PFSK-1 (cell line): ENCODE results near the gene BPIFB2.

ENCODE experiments used
- FOXP2 ChIP-seq: optimal IDR thresholded peaks from 2 replicates; pipeline ENCODE3; 2011; ENCODE audit warnings: borderline replicate concordance, control low read depth, inconsistent platforms; ENCODE audit not compliant: insufficient read depth; ENCODE audit errors: extremely low read length, extremely low read depth
- POLR2AphosphoS5 ChIP-seq: IDR thresholded peaks from 2 replicates; pipeline ENCODE4 v1.6.1; 2012; ENCODE audit warnings: low read depth, mild to moderate bottlenecking, control low read depth, low read length, moderate library complexity
- REST ChIP-seq, 2 experiments: IDR thresholded peaks; 2 replicates each; pipeline versions ENCODE4 v1.6.1 to v1.8.0; 2011 to 2012; ENCODE audit warnings: low read depth in 2 of 2, low read length in 2 of 2, control low read depth in 1 of 2, inconsistent platforms in 1 of 2, mild to moderate bottlenecking in 1 of 2, moderate library complexity in 1 of 2; ENCODE audit not compliant: insufficient read depth in 1 of 2
- SIN3A ChIP-seq: IDR thresholded peaks from 2 replicates; pipeline ENCODE4 v1.6.1; 2012; ENCODE audit warnings: mild to moderate bottlenecking, low read length, moderate library complexity, borderline replicate concordance; ENCODE audit not compliant: insufficient read depth
- TAF1 ChIP-seq: IDR thresholded peaks from 2 replicates; pipeline ENCODE4 v1.6.1; 2012; ENCODE audit warnings: low read length, control low read depth, borderline replicate concordance; ENCODE audit not compliant: insufficient read depth

Gene BPIFB2

GRCh38 chr20:33068251-33068939, 60.9 kb downstream of the BPIFB2 start:
- no peak for TF ChIP-seq REST (IDR thresholded peaks at IDR 0.05; ENCODE audit: insufficient read depth in 1 of 2, low read depth in 2 of 2, low read length in 2 of 2)
- TF ChIP-seq SIN3A: no peak
- TF ChIP-seq POLR2AphosphoS5: no peak

- TF ChIP-seq SIN3A (no peak), POLR2AphosphoS5 (no peak), REST (IDR thresholded peaks at IDR 0.05; ENCODE audit: insufficient read depth in 1 of 2, low read depth in 2 of 2, low read length in 2 of 2) (no peak), TAF1 (no peak), FOXP2 (no peak)
Observed at GRCh38 chr20:33069673-33070072, 62.2 kb downstream of the BPIFB2 start.

- TF ChIP-seq REST (IDR thresholded peaks at IDR 0.05; ENCODE audit: insufficient read depth in 1 of 2, low read depth in 2 of 2, low read length in 2 of 2) (no peak), POLR2AphosphoS5 (no peak), SIN3A (no peak), TAF1 (no peak), FOXP2 (no peak)
Observed at GRCh38 chr20:33070111-33071053, 62.9 kb downstream of the BPIFB2 start.

GRCh38 chr20:33071198-33071597, 63.7 kb downstream of the BPIFB2 start:
- no peak for TF ChIP-seq FOXP2
- TF ChIP-seq SIN3A: no peak
- no peak for TF ChIP-seq POLR2AphosphoS5
- no peak for TF ChIP-seq TAF1
- TF ChIP-seq REST (IDR thresholded peaks at IDR 0.05; ENCODE audit: insufficient read depth in 1 of 2, low read depth in 2 of 2, low read length in 2 of 2): no peak
